Ureter (tissue), 1 donor: ENCODE data around the gene SAMD5. TPM values are rescaled to one million over a fixed set of nuclear protein-coding genes. Genes with fewer than 3 reads are reported as not detected.

Experiments
- DNase-seq: peaks from one replicate; pipeline ENCODE4 v3.0.0-alpha.2; 2020; ENCODE audit warnings: low spot score
- total RNA-seq: library from RNA; stranded (reverse); gene quantifications from one replicate; pipeline ENCODE4 v1.2.4, GENCODE V29; 2023
- donor health status: DM: yes; HTN: yes; CAD: no.

The SAMD5 gene
- total RNA-seq, 1 donor from 2014 or later: 4.8 TPM

DNA sequence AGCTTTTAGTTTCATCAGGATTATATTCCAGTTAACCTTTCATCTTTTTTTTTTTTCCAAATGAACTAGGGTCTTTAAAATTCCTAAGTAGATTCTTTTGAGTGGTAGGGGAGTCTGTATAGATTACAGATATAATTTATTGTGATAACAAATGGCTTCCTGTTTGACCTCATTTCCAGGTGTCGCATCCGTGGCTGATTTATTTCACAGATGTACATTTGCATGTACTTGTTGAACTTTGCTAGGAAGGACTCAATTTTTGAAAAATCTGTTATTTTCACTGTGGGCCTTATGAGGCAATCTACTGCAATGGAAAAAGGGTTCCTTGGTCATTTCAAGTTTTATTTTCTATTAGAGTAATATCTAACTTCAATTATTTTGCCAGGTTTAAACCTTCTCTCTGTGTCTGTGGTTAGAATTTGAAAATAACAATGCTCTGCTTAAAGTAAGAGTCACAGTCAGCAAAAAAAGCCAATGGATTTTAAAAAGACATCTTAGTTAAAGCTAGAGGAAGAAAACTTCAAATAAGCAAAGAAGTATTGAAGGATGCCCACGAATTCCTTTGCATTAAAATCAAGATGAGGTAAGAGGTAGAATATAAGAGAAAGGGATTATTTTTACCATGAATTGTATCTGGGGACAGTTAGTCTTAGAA, 57.9 kb downstream of the SAMD5 start:
- DNase-seq: no peak

DNA sequence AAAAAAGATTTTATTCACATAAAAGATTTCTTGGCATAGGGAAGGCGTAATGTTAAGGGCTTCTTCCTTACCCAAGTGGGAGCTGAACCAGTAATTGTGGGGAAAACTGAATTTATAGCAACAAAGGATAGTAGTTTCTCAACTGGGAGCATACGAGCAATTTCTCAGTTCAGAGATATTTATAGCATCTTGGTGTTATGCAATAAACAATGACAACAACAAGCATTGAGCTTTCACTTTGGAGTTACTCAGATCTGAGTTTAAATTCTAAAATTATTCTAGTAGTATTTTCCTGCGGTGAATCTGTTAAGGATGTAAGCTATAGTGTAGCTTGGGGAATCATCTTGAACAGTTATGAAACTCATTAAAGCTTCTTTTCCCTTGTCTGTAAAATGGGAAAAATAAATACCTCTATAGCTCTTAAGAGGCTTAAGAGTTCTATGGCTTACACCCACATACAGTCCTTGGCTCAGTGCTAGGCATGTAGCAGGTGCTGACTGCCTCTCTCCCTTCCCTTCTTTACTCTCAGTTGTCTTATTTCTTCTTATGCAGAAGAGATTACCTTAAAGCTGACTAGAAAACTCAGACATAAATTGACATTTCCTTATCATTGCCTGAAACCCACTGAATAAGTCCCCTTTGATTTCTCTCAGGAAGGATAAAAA, 58.8 kb downstream of the SAMD5 start:
- DNase-seq: no peak

DNA sequence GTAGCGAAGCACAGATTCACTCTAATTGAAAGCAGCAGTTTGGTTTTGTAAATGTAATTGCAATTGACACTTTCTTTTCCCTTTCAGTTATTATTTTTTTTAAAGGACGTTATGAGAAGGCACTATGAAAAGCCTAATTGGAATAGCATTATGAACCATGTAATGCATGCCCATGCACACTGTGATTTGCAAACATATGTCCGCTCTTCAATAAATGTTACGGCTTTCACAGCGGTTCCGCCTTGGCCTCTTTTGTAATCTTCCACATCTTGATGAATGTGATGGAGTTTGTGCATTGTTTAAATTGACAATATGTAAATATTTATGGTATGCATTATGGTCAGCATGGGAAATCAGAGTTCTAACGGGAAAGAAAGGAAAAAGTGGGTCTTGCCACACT, 61.3 kb downstream of the SAMD5 start:
- no peak for DNase-seq

DNA sequence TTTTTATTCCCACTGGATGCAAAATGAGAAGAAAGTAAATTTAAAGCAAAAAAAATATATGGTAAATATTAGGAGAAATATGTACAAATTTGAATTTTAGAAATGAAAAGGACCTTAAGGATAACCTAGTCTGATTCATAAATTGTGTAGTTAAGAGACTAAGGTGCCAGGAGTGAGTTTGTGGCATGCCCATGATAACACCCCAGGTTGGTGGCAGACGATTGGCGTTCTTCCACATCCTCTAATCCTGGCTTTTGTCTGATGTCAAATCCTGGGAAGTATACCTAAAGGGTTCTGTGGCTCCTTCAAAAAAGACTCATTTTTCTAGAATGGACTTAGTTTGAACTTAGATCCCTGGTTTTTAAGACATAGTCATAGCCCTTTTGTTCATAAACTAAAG, 62.2 kb downstream of the SAMD5 start:
- no peak for DNase-seq

DNA sequence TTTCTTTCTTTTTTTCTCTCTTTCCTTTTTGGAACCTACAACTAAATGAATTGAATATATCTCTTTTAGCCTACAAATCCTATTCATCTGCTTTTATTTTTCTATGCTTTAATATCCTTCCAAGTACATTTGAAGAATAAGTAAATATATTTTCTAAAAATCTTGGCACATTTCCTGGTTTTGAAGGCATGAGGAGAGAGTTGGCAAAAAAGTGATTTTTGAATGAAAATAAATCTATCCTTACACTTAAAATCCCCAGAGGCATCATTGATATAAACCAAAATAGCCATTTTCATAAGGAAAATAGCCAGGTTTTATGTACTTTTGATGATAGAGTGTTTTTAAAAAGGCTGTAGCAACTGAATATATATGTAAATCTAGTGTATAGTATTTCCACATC, 69.0 kb downstream of the SAMD5 start:
- no peak for DNase-seq

DNA sequence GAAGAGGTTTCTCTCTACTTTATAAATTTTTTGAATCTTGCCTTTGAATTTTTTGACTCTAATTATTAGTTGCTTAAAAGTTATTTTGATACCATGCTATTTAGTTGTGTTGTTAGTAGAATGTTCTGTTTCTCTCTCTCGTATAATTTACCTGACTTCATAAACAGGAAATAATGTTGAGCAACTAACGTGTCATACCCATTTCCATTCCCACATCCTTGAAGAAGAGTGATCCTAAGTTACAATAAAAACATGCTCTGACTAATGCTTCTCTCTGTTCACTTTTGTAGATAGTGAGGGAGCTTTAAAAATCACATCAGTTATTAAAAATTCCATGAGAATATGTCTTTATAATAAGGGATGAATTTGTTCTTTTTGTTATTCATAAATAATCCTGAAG, 69.7 kb downstream of the SAMD5 start:
- no peak for DNase-seq

DNA sequence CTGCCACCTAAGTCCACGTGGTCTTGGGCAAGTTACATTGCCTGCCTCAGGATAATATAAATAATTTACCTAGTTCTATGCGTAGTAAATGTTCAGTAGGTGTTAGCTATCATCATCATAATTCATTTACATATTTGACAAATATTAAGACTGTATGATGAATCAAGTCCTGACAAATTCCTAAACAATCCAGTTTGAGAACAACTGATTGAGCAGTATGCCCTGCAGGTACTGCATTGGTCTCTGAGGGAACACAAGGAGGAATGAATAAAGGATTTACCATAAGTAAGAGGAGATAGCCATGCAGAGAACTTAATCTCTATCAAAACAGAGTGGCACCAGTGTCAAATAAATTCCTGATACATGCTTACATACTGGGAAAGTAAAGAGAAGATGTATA, 70.4 kb downstream of the SAMD5 start:
- DNase-seq: no peak

DNA sequence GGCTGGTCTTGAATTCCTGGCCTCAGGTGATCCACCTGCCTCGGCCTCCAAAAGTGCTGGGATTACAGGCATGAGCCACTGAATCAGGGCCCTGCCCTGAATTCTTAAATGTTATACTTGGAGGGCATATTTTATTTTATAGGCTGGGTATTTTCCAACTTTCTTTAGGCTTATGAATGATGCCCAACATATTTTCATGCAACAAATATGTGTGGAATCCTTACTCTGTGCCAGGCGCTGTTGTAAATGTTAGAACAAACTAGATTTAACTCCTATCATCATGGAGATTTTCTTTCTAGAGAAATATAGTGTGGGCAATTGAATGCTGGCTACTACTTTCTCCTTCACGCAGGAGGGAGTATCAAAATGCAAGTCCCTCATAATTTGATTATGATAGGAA, 71.2 kb downstream of the SAMD5 start:
- DNase-seq: no peak

DNA sequence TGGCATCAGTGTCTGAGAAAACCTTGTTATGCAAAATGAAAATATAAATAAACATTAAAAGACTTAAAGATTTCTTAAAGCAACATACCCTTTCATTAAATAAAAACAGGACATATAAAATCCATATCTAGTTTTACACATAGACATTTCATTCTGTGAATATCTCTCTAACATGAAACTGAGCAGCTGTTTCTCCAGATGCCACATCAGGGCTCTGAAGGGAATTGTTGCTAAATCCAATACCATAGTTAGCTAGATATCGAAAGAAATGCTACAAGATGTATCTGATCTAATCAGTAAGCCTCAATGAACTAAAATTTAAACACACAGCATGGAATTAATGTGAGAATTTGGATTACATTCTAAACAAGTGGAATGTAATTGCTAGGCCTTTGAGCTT, 74.5 kb downstream of the SAMD5 start:
- DNase-seq: no peak

DNA sequence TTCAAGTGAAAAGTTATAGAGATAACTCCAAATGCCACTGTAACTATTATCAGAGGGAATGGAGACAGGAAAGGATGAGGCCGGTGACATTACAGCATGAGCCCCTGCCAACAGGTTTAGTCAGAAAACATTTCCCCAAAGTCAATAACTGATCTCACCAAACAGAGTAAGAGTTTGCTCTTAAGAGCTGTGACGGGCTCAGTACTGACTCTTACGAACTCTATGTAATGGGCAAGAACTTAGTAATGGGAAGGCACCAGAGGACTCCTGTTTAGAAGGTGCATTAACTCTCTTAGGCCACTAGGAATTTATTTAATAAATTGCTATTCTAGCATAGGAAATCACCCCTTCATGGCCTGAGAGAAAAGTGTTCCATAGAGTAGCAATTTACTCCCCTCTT, 76.8 kb downstream of the SAMD5 start:
- no peak for DNase-seq

DNA sequence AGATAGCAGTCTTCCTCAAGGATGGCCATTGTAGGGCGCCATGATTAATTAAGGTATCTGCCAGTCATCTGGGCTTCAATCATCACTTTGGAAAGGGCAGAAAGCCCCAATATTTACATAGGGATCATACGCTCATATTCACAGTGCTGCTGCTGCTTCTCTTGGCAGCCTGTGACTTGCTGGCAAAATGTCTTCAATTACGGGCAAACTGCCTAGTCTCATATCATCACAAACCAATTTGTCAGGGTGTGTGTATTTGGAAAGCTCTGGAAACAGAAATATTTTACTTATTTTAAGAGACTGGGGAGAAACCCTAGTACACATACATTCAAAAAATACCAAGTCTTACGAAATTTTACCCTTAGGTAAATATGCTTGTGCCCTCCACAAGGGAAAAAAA, 77.6 kb downstream of the SAMD5 start:
- DNase-seq: peak; percentile 53

DNA sequence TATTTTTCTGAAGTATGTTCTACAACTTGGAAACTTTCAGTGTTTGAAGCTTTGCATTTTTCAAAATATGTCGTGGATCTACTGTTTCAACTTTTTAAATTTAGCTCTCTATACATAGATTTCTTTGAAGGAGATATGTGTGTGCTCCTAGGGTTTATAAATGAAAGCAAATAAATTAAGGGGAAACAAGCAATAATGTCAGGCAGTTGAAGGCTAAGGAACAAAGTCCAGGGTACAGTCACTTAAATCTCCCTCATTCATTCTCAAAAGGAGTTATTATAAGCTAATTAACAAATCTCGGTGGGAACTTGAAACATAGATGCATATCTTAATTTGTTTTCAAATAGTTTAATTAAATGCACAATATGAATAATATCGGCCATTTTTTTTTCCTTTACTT, 79.4 kb downstream of the SAMD5 start:
- no peak for DNase-seq

DNA sequence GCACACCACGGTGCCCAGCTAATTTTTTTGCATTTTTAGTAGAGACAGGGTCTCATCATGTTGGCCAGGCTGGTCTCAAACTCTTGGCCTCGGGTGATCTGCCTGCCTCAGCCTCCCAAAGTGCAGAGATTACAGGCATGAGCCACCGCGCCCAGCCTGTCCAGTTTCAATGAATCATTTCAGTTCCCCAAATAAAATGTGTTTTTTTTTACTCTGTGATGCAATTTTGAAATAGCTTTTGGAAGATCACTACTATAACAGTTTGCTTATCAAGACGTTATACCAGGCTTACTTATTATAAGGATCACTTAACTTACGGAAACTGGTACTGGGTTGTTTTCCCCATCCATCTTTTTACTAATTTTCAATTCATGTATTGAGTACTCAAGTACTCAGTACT, 80.0 kb downstream of the SAMD5 start:
- no peak for DNase-seq

DNA sequence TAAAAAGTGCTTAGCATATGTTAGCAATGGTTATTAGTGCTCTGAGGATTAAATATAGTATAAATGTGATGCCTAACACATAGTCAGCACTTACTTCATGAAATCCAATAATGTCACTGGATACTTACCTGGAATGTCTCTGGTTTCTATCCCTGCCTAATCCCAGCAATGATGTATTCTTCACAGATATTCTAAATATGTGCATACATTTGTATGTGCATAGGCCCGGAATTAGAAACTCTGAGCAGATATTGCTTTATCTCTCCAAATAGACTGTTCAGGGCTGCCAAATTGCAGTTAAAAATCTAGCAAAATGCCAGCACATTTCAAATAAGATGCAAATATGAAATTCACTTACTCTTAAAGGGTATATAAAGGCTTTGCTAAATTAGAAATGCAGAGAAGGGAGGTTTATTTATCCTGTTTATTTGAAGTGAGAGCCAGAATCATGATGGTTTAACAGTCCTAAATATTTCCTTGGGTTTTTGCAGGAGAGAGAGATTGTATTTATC, 81.3 kb downstream of the SAMD5 start:
- no peak for DNase-seq

DNA sequence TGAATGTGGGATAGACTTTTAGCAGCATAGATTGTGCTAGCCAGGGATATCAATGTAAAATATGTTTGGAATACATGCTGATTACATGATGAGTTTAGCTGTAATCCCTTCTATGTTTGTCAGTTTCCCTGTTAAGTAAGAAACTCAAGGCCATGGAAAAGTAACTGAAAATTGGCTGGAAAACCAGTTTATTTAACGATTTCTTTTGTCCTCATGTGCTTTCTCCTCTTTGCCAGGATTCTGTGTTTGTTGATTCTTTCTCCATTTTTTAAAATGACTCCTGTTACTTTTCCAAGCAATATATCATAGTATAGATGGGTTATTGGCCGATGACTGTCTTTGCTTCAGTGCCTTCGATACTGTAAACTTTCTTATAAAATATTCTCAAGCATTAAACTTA, 87.5 kb downstream of the SAMD5 start:
- DNase-seq: no peak

DNA sequence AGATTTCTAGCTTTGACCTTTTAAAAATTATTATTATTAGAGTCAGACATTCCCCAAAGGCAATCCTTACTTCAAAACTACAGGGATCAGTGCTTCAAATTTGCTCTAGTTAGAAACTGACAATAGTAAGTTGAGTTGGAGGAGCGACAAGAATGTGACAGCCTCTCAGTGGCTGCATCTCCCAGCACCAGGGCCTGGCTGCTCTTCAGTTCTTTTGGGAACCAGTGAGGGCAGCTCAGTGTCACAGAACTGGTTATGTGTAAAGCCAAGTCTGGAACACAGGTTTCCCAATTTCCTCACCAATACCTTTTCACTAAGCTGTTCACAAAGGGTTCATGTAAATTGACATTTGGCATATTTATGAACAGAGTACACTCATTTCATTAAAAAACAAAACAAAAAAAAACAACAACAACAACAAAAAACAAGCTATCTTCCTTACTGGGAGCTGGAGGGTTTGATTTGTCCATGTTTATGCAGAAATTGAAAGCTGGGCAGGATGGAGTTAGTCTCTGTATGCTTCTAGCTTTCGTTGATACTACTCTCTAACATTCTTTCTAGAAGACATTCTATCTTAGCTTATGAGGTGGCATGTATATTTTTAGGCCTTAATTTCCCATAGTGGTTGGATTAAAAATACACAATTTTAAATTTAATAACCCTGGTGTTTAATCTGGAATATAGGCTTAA, 95.0 kb downstream of the SAMD5 start:
- no peak for DNase-seq

DNA sequence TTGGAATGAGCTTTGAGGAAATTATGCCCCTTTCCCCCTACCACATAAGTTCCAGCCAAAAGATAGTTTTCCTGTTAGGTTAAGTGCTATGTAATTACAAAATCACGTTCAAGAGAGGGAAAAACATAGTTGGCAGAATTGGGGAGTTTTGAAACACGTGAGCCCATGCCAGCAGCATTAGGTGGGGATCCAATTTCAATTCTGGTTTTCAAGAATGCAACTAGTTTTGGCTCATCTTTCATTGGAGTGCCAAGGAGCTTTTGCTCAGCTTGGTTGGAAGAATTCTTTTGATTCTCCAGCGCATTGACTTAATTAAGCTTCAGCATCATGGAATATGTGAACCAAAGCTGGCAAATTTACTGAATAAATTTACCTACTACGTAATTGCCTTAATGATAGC, 95.9 kb downstream of the SAMD5 start:
- no peak for DNase-seq

DNA sequence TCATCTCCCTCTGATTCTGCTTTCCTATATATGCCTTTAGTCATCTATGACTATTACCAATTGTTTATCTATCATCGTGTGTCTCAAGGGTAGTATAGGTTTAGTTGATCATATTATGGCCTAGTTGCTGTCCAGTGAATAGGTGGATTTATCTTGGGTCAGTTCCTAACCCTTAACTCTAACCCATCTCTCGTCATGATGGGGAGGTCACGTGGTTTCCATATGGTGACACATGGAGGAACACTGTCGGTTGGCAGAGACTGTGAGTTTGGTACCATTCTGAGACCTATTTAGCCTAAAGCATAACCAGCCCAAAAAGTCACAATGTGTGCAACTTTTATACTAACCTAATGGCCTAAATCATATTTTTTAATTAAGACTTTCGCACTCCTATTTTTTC, 103.5 kb downstream of the SAMD5 start:
- DNase-seq: no peak

DNA sequence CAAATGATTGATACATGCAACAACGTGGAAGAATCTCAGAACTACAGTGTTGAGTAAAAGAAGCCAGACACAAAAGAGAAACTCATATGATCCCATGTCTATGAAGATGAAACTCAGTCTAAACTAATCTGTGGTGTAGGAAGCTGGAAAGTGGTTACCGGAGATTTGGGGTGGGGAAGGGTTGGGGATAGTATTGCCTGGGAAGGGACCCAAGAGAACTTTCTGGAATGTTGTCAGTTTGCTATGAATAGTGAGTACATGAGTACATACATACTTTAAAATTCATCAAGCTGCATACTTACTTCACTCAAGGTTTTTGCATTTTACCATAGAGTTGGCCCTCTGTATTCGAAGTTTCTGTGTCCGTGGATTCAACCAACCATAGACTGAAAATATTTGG, 106.0 kb downstream of the SAMD5 start:
- DNase-seq: no peak

DNA sequence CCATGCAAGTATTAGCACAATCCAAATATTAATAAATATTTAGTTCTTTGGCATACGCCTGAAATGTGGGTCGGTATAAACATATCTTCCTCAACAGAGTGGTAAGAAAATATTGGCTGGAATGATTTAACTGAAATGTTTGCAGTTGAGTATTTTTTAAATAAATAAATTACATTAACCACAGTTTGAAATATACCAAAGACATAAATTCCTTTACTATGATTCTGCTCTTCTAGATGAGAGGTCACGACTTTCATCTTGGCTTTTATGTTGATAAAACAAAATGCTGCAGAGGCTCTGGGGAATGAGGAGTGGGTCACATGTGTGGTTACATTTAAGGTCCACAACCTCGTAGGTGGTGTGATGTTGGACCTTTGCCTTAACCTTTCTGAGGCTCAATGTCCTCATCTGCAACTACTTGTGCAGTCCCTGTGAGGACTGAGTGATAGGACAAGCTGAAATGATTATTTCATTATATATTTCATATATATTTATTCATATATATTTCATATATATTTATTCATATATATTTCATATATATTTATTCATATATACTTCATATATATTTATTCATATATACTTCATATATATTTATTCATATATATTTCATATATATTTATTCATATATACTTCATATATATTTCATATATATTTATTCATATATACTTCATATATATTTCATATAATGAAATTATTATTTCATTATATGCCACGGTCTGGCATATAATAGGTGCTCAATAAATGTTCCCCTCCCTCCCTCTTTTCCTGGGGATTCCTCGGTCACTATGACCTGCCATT, 107.4 kb downstream of the SAMD5 start:
- no peak for DNase-seq

DNA sequence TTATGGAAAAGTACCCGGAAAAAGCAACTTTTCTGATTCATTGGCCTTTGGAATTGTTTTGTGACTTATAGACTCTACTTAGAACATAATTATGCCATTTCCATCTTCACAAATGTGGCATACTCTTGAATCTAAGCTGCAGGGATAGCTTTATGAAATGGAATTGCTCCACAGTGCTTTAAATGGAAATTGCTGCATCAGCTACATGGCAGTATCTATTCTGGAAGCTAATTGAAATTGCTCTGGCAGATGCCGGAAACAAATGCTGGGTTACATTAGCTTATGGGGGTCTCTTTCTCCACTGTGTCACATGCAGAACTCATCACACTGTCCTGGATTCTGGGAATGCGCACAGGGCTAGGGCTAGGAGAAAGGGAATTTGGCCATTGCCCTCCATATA, 108.9 kb downstream of the SAMD5 start:
- no peak for DNase-seq

DNA sequence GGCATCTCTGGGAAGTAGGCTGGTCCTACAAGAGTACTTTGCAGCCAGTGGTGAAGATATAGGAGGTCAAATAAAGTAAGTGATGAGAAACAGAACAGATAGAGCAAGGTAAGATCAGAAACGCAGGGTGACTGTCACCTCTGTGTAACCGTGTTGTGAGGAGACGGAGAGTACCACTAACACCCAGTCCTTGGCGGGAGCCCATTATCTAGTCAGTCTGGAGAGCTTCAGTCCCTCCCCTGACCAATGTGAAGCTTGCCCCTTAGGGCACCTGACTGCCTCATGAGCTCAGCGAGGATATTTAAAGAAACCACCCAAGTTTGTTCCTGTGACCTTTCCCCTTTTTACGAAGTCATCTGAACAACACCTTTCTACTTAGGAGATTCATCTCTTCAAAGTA, 110.0 kb downstream of the SAMD5 start:
- no peak for DNase-seq
